ENCODE results near the gene PRF1. TPM values are rescaled to one million over a fixed set of nuclear protein-coding genes. Genes with fewer than 3 reads are reported as not detected.

The PRF1 gene
- total RNA-seq, 4 donors from 2014 or later: 0.87 to 6.6 (median 3.7) TPM

DNA sequence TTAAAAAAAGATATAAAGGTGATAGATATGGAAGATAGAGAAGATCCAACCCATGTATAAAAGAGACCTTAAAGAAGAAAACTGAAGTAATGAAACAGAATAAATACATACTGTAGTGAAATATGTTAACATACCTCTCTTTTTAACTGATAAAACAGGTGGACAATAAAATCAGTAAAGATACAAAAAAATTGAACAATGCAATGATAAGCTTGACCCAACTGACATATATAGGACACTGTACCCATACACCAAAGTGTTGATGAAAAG, 17.4 kb upstream of the PRF1 start:
- Histone ChIP-seq H3K36me3 (no peaks in the 10 kb centered on the region), H3K27ac (no peak overlapping the region), H3K4me3 (no peak overlapping the region), H3K9me3 (peaks cover 0 to 23% (median 7%) of the 10 kb centered on the region in 4 donors), H3K27me3 (no peaks in the 10 kb centered on the region), H3K4me1 (no peaks in the 10 kb centered on the region)
- TF ChIP-seq CTCF (IDR thresholded peaks at IDR 0.05): no peak
- no peak for TF ChIP-seq POLR2A (IDR thresholded peaks at IDR 0.05)
- no peak for TF ChIP-seq EP300 (IDR thresholded peaks at IDR 0.05)
- no peak for DNase-seq (ENCODE audit: low spot score in 2 of 2)

- Histone ChIP-seq H3K9me3 (peaks cover 0 to 23% (median 7%) of the 10 kb centered on the region in 4 donors), H3K27ac (no peak overlapping the region), H3K4me3 (no peak overlapping the region), H3K27me3 (no peaks in the 10 kb centered on the region), H3K36me3 (no peaks in the 10 kb centered on the region), H3K4me1 (no peaks in the 10 kb centered on the region)
- WGBS, 2 donors: 65 to 72% methylated on average over 4 of the region's 4 CpGs
- no peak for DNase-seq (ENCODE audit: low spot score in 2 of 2)
- no peak for TF ChIP-seq CTCF (IDR thresholded peaks at IDR 0.05)
- no peak for TF ChIP-seq EP300 (IDR thresholded peaks at IDR 0.05)
- no peak for TF ChIP-seq POLR2A (IDR thresholded peaks at IDR 0.05)
Observed at GRCh38 chr10:70619271-70620019, 16.9 kb upstream of the PRF1 start.

DNA sequence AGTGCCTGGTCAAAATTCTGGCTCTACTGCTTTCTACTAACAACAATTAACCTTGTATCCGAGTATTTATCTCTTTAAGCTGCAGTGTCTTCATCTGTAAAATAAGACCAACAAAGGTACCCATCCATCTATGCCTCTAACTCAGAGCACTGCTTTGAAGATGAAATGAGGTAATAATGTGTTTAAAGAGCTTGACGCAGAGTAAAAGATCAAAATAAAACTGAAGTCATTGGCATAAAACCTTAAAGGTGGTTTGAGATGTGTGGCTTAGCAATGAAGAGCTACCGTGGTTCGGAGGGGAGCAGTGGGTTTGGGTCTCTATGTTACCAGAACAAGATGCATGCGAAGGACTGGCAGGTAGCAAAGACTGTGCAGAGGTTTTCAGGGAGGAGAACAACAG, 16.1 kb upstream of the PRF1 start:
- TF ChIP-seq CTCF (IDR thresholded peaks at IDR 0.05): no peak
- TF ChIP-seq POLR2A (IDR thresholded peaks at IDR 0.05): no peak
- TF ChIP-seq EP300 (IDR thresholded peaks at IDR 0.05): no peak
- H3K27me3 ChIP-seq: no peaks in the 10 kb centered on the region
- no peaks in the 10 kb centered on the region for H3K36me3 ChIP-seq
- H3K4me1 ChIP-seq: no peaks in the 10 kb centered on the region
- DNase-seq (ENCODE audit: low spot score in 2 of 2): no peak
- 93 to 94% methylated on average over 5 of the region's 5 CpGs for WGBS, 2 donors
- no peak overlapping the region for H3K4me3 ChIP-seq
- H3K27ac ChIP-seq: no peak overlapping the region
- H3K9me3 ChIP-seq: peaks cover 0 to 23% (median 7%) of the 10 kb centered on the region in 4 donors

DNA sequence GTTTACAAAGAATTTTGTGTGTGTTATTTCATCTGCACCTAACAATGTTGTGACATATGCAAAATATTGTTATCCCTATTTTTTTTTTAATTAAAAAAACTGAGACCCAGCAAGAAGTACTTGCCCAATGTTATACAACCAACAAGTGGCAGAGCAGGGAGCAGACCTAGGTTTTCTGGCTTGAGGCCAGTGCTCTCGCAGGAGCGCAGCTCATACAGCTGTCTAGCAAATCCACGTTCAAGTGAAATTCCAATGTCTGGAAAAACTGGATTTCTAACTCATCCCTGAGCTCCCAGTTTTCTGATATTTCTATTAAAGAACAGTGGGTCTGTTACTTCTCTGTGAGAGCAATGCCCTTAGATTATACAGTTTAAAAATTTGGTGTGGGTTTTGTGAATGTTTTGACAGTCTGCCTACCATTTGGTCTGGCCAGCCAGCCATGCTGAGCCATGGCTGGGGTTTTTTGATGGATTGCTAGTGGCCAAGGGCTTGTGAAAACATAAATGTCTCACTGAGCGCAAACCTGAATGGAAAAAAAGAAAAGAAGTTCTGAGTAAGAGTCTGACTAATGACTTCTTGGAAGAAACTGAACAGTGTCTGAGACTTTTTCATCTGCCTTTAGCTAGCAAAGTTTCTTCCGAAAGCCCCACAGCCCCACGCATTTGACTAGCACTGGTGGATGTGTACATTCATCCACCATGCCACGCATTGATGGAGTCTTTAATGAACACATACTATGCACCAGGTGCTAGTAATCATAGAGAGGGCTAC, 15.4 kb upstream of the PRF1 start:
- Histone ChIP-seq H3K9me3 (peaks cover 0 to 23% (median 7%) of the 10 kb centered on the region in 4 donors), H3K36me3 (no peaks in the 10 kb centered on the region), H3K4me1 (no peaks in the 10 kb centered on the region), H3K27me3 (no peaks in the 10 kb centered on the region), H3K27ac (no peak overlapping the region), H3K4me3 (no peak overlapping the region)
- TF ChIP-seq POLR2A (IDR thresholded peaks at IDR 0.05) (no peak), EP300 (IDR thresholded peaks at IDR 0.05) (no peak), CTCF (IDR thresholded peaks at IDR 0.05) (no peak)
- no peak for DNase-seq (ENCODE audit: low spot score in 2 of 2)
- 67 to 69% methylated on average over 7 of the region's 7 CpGs for WGBS, 2 donors

DNA sequence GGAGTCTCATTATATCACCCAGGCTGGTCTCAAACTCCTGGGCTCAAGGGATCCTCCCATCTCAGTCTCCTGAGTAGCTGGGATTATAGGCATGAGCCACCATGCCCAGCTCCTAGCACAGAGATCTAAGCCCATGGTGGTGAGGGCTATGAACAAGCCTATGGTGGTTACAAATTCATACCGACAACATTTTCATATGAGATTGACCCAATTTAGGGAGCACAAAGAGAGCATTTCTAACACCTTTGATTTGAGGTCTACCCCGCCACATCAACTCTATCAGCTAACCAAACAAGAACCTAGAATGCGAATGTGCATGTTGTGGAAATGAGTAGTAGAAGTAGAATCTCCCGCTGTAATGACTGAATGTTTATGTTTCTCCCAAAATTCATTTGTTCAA, 14.2 kb upstream of the PRF1 start:
- Histone ChIP-seq H3K27ac (no peak overlapping the region), H3K27me3 (no peaks in the 10 kb centered on the region), H3K4me1 (no peaks in the 10 kb centered on the region), H3K4me3 (no peak overlapping the region), H3K9me3 (peaks cover 0 to 23% (median 7%) of the 10 kb centered on the region in 4 donors), H3K36me3 (no peaks in the 10 kb centered on the region)
- WGBS, 2 donors: 97 to 100% methylated on average over 4 of the region's 4 CpGs
- TF ChIP-seq CTCF (IDR thresholded peaks at IDR 0.05): no peak
- TF ChIP-seq POLR2A (IDR thresholded peaks at IDR 0.05): no peak
- TF ChIP-seq EP300 (IDR thresholded peaks at IDR 0.05): no peak
- no peak for DNase-seq (ENCODE audit: low spot score in 2 of 2)

Measured in tibial nerve (tissue), 4 donors.